HG02610 (cell line): ENCODE measurements around the gene C10orf120.

Experiments
- ATAC-seq: cut with Tn5 transposase; IDR thresholded peaks from one replicate; pipeline ENCODE4 v1.9.1; 2021; ENCODE audit warnings: mild to moderate bottlenecking, moderate library complexity; ENCODE audit not compliant: unreplicated experiment

C10orf120 gene

GRCh38 chr10:122703483-122704448, 4.1 kb upstream of the C10orf120 start:
- ATAC-seq = peak; percentile 66

- ATAC-seq = no peak
Observed at GRCh38 chr10:122702275-122702674, 2.6 kb upstream of the C10orf120 start.

- ATAC-seq = no peak
Observed at GRCh38 chr10:122701652-122702051, 2.0 kb upstream of the C10orf120 start.

- no peak for ATAC-seq
Observed at GRCh38 chr10:122696687-122697086, 3.0 kb downstream of the C10orf120 start.

- ATAC-seq = no peak
Observed at GRCh38 chr10:122692744-122693143, 6.9 kb downstream of the C10orf120 start.

- ATAC-seq = no peak
Observed at GRCh38 chr10:122689146-122689820, 10.4 kb downstream of the C10orf120 start.

- ATAC-seq = no peak
Observed at GRCh38 chr10:122688293-122688989, 11.2 kb downstream of the C10orf120 start.

- no peak for ATAC-seq
Observed at GRCh38 chr10:122682522-122682921, 17.1 kb downstream of the C10orf120 start.

GRCh38 chr10:122678266-122678665, 21.4 kb downstream of the C10orf120 start:
- ATAC-seq = no peak

GRCh38 chr10:122675278-122675677, 24.4 kb downstream of the C10orf120 start:
- ATAC-seq = no peak

- no peak for ATAC-seq
Observed at GRCh38 chr10:122674781-122675180, 24.9 kb downstream of the C10orf120 start.

- ATAC-seq = no peak
Observed at GRCh38 chr10:122673731-122674130, 25.9 kb downstream of the C10orf120 start.

GRCh38 chr10:122673269-122673668, 26.4 kb downstream of the C10orf120 start:
- ATAC-seq = no peak

- no peak for ATAC-seq
Observed at GRCh38 chr10:122672655-122673054, 27.0 kb downstream of the C10orf120 start.

GRCh38 chr10:122671355-122671754, 28.3 kb downstream of the C10orf120 start:
- no peak for ATAC-seq

GRCh38 chr10:122669842-122670241, 29.8 kb downstream of the C10orf120 start:
- ATAC-seq = no peak

GRCh38 chr10:122669045-122669444, 30.6 kb downstream of the C10orf120 start:
- ATAC-seq = no peak

- no peak for ATAC-seq
Observed at GRCh38 chr10:122665946-122666345, 33.7 kb downstream of the C10orf120 start.

GRCh38 chr10:122665329-122665860, 34.3 kb downstream of the C10orf120 start:
- ATAC-seq = no peak

- no peak for ATAC-seq
Observed at GRCh38 chr10:122664501-122664900, 35.1 kb downstream of the C10orf120 start.

GRCh38 chr10:122663516-122664130, 36.0 kb downstream of the C10orf120 start:
- no peak for ATAC-seq
